HG03457 (cell line): ENCODE data around the gene PRAC2.
"Not testable (repeated sequence)": the region's sequence is repeated elsewhere in the genome, so short reads cannot be mapped to it uniquely, and the experiment has no call there.

Experiments
- ATAC-seq: cut with Tn5 transposase; IDR thresholded peaks from one replicate; pipeline ENCODE4 v1.9.1; 2021; ENCODE audit warnings: moderate number of reproducible peaks; ENCODE audit not compliant: unreplicated experiment

The PRAC2 gene

GRCh38 chr17:48722915-48723422 is at the start of gene PRAC2:
PRAC2 (plus strand) TSS chr17:48723185; CDS start chr17:48724411, 1,226 bp downstream.
- ATAC-seq: no peak

GRCh38 chr17:48676963-48677558 is 45.9 kb upstream of the PRAC2 start:
- ATAC-seq: no peak

- peak; percentile 50 for ATAC-seq
These were observed 44.6 kb upstream of the PRAC2 start for GRCh38 chr17:48678141-48678971.

DNA sequence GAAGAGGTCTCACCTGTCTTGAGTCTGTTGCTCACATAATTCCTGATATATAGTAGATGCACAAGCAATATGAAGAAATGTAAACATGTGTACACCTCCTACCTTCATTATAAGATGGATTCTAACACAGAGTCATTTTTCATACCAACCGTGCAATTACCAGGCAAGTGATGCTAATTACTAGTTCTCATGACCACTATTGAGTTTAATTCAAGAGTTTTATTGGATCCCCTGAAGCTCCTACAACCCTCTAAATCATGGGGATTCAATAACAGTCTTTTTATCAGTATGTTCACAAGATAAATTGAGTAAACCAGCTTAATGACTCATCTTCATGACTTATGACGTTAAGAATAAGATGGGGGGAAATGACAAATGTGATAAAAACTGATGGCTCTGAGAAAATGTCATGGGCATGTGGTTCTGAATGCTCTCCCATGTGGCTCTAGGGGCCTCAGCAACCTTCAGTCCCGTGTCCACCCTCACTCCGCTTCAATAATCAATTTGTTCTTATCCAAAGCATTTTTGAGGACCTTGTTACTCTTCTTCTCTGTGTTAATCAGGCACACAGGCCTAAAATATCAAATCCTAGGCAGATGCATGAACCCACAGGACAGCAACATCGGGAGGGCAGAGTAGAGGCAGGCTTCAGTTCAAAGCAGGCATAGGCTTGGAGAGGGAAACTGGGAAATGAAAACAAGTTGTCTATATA is 43.4 kb upstream of the PRAC2 start:
- ATAC-seq: no peak

DNA sequence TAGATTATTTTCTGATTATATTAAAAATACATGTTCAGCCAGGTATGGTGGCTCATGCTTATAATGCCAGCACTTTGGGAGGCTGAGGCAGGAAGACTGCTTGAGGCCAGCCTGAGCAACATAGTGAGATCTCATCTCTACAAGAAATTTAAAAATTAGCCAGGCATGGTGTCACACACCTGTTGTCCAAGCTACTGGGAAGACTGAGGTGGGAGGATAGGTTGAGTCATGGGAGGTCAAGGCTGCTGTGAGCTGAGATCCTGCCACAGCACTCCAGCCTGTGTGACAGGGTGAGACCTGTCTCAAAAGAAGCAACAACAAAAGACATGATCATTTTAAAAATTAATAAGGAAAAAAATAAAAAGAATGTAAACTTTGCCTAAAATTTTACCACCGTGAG is 41.4 kb upstream of the PRAC2 start:
- no peak for ATAC-seq

GRCh38 chr17:48690655-48691054 is 32.3 kb upstream of the PRAC2 start:
- no peak for ATAC-seq

GRCh38 chr17:48692049-48692448 is 30.9 kb upstream of the PRAC2 start:
- no peak for ATAC-seq

GRCh38 chr17:48693178-48693577 is 29.8 kb upstream of the PRAC2 start:
- ATAC-seq: no peak

- no peak for ATAC-seq
These were observed 21.0 kb upstream of the PRAC2 start for GRCh38 chr17:48701864-48702532.

- ATAC-seq: no peak
These were observed 18.4 kb upstream of the PRAC2 start for GRCh38 chr17:48704361-48705248.

GRCh38 chr17:48711128-48711527 is 11.9 kb upstream of the PRAC2 start:
- no peak for ATAC-seq

GRCh38 chr17:48715496-48716399 is 7.2 kb upstream of the PRAC2 start:
- ATAC-seq: no peak

DNA sequence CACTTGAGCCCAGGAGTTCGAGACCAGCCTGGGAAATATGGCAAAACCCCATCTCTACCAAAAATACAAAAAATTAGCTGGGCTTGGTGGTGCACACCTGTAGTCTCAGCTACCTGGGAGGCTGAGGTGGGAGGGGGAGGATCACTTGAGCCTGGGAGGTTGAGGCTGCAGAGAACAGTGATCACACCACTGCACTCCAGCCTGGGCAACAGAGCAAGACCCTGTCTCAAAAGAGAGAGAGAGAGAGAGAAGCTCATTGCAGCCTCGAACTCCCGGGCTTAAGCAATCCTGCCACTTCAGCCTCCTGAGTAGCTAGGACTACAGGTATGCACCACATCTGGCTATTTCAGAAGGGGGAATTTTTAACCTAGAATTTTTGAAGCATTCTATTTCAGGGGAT is 6.4 kb upstream of the PRAC2 start:
- not testable (repeated sequence) for ATAC-seq

DNA sequence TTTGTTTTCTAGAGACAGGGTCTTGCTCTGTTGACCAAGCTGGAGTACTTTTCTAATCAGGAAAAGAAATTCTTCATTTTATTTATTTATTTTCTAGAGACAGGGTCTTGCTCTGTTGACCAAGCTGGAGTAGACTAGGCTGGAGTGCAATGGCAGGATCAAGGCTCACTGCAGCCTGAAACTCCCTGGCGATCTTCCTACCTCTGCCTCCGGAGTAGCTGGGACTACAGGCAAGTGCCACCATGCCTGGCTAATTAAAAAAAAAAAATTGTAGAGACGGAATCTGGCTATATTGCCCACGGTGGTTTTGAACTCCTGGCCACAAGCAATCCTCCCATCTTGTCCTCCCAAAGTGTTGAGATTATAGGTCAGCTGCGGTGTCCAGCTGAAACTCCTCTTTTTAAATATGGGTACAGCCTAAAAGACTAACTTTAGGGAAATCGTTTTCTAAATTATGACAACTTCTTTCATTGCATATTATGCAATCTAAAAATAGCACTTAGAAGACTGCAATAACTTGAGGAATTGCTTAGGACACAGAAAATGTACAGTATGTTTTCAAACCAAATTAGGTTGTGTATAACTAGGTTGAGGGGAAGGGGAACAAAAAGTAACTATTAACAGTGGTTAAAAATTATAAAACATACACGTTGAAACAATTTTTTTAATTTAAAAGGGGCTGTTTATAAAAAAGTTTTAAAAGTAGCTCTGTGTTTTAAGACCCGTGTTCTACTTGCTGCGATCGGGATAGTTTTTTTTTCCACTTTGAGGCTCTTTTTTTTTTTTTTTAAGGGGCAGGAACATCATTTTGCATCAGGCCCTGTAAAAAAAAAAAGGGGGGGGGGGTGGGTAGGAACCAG is 5.4 kb upstream of the PRAC2 start:
- ATAC-seq: no peak

- ATAC-seq: no peak
These were observed 4.7 kb upstream of the PRAC2 start for GRCh38 chr17:48718227-48718760.

DNA sequence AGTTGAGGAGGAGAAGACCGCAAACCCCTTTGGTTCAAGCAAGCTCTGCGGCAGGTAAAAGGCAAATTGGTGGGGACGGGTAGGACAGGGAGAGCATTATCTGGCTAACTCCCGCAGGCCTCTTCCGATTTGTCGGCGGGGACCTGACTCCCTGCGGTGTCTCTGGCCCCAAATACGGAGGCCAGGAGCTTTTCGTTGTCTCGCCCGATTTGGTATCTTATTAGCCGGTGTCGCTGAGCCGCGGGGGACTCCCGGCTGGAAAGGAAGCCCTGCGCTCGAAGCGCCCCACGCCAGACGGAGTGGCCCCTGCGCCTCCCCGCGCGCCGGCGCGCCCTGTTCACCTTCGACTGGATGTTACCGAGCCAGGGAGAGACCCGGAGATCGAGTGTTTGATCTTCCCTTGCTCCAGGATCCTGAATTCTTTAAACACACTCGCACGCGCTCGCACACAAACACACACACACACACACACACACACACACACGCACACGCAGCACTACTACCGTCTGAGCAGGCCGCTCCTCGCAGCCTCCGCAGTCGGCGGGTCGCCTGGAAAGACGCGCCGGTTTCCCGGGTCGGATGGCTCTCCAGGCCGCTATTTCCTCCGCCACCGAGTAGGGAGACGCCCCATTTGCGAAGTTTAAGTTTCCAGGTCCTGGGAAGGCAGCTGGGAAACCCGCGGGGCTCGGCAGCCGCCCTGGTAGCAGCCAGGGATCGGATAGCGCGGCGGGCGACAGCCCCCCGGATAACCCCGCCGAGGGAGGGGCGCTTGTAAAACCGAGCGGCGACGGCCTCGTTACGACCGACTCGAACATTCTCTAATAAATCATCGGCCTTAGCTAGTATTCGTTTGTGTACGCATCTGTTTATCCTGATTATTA is 4.0 kb upstream of the PRAC2 start:
- ATAC-seq: no peak
